Esophagus mucosa (tissue), 1 donor: ENCODE data around the gene SH3PXD2A. TPM values are rescaled to one million over a fixed set of nuclear protein-coding genes. Genes with fewer than 3 reads are reported as not detected.
"Not testable (repeated sequence)": the region's sequence is repeated elsewhere in the genome, so short reads cannot be mapped to it uniquely, and the experiment has no call there.

ENCODE experiments used
- ATAC-seq: fragments of 200-7000 bp; cut with Tn5 transposase; one replicate; pipeline ENCODE4 v1.9.1; 2020
- total RNA-seq: library from RNA; stranded (reverse); gene quantifications from one replicate; pipeline ENCODE4 v1.2.4, GENCODE V29; 2023
- donor health status: DM: yes; HTN: yes; CAD: no.

The SH3PXD2A gene
- total RNA-seq, 1 donor from 2014 or later, result 34.0 TPM

DNA sequence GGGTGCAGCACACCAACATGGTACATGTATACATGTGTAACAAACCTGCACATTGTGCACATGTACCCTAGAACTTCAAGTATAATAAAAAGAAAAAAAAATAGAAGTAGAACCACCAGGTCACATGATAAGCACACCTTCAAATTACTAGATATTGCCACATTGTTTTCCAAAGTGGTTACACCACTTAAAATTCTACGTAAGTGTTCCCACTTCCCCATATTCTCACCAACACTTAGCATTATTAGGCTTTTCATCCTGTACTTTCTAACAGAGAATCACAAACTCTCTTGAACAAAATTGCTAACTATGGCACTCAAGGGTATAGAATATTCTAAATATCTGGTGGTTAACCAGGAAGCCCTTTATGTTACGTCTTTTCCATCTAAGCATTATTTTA lies 22.6 kb downstream of the SH3PXD2A start:
- ATAC-seq, result no peak

DNA sequence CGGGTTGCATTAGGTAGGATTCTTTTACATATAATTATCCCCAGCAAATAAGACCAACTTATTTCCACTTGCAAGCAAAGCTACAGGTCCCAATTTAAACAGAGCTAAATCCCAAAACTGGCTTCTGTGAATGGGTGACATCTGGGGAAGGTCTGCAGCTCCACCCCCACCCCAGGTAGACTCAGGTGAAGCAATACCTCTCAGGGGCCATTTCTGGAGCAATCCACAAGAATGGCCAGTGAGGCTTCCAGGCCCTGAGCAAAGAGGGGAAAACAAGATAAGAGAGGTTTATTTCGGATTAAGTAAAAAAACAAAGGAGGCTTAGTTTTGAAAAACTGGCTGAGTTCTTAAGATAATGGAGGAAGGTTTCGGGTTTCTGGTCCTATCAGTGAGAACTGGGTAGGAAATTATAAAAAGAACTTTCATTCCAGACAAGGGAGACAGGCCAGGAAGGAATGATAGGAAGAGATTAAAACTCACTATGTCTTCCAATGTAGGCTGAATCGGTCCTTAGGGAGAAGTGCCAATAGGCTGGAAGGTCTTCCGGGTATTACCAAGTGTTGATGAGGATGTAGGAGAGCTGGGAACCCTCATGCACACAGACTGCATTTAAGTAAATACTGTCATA lies 25.4 kb downstream of the SH3PXD2A start:
- ATAC-seq, result no peak

DNA sequence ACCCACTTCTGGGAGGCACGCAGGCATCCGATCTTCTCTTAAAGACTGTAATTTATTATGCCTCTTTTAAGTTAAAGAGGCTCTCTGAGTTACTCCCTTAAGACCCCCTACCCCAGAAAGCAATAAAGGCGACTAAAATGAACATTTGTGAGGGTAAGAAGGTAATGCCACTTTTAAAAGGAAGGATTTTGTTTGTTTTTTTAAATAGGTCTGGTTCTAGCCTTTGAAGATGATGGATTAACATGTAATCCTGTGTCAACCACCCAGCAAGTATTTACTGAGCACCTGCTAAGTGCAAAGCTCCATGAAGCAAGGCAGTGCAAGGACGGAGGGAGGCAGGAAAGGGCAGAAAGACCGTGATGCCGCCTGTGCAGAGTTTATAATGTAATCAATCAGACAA lies 26.1 kb downstream of the SH3PXD2A start:
- no peak for ATAC-seq

DNA sequence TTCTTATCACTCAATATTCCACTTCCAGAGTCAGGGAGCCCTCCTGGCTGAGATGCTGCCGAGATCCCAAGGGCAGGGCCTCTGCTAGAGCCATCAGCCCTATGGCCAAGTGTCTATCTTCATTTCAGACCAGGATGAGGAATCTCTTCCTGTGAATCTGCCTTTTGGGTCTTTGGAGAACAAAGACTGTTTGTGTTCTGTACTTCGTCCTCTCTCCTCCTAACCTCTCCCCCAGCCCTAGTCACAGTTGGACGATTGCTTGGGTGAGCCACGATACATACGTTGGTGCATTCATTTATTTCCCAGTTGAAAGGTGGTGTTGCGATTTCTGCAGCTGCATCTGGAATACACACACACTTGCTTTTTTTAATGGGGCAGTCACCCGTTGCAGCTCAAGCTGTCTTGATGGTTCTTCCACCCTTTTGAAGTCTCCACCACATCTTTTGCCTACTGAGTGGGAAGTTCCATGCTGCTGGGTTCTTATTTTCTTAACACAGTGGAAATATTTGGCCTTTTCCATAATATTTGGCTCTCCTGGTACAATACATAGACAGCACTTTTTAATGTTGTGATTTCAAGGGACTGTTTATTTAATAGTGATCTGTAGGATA lies 26.7 kb downstream of the SH3PXD2A start:
- ATAC-seq, result no peak

DNA sequence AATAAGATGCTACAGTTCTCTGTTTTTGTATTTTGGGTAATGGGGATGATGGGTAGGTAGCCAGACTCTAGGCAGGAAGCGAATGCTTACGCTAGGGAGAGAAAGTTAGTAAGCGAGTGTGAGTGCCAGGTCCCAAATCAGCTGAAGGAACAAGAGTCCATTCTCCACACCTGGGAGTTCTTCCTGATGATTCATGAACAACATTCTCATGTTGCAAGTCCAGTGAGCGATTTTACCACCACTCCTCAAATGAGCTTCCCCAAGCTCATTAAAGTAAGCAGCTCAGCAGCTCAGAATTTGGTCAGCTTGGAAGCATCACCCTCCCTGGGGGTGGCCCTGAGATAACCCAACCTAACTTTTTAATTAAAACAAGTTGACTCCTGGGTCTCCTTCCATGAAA lies 27.3 kb downstream of the SH3PXD2A start:
- ATAC-seq, result peak; percentile 74

DNA sequence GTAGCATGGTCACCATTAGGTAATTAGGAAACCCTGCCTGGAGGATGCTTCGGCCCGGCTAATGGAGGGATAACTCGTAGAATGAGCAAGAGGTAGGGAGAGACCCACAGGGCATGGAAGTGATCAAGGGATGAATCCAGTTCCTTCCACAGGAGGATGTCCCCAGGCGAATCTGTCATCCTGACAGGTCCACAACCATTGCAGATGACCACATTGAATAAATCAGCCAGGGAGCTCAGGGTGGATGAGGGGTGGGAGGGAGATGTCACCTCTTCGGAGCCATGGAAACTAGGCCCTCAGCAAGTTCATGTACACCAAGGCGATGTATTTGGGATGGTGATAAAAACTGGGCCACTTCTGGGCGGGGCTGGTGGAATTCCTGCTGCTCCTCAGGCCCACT lies 28.5 kb downstream of the SH3PXD2A start:
- no peak for ATAC-seq

DNA sequence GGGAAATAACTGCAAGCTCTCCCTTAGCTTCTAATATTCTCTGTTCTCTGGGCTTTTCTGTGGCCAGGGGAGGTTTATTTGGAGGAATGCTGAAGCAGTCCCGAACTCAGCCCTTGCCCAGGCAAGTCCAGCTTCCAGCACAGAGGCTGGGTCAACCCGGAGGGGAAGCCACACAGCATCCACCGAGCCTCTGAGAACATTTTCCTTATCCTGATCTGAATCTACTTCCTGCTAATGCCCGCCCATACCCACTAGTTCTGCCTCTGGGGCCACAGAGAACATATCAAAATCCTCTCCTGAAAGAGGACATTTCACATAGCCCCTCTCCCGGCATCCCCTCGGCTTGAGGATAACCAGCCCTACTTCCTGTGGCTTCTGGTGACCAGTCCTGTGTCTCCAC lies 31.1 kb downstream of the SH3PXD2A start:
- no peak for ATAC-seq

DNA sequence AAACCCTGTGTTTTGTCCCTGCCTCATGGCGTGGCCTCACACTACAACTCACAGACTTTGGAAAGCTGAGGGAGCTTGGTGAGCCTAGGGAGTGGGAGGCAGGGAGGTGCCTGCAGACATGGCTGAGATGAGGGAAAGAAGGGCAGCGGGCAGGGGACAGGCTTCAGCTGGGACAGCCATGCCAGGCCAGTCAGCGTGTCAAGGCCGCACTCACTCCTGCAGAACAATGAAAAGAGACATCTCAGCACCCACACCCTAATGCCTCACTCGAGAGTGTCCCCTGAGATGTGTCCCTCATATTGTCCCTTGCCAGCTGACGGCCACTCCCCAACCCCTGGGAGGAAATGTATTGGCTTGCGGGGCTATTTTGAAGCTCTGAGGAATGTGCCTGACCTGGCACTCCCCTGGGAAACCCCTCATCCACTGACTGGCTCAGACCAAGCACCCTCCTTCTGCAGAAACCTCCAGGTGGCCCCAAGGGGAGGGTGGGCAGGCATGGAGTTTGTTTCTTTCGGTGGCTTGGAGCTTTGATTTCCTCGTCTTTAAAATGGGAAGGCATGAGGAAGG lies 31.6 kb downstream of the SH3PXD2A start:
- peak; percentile 47 for ATAC-seq

DNA sequence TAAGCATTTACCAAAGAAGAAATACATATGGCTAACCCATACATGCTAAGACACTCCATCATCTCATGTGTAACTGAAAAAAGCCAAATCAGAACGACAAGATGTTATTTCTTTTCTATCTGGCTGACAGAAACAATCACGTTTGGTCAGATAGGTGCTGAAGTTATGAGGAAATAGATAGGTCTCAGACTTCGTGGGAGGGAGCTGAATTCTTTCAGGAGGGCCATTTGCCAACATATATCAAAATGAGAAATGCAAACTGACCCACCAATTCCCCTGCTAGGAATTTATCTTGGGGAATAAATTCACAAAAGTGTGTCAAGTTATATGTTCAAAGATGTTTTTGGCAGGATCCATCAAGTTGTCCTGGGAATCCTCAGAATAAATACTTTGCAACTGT lies 32.6 kb downstream of the SH3PXD2A start:
- ATAC-seq, result no peak

DNA sequence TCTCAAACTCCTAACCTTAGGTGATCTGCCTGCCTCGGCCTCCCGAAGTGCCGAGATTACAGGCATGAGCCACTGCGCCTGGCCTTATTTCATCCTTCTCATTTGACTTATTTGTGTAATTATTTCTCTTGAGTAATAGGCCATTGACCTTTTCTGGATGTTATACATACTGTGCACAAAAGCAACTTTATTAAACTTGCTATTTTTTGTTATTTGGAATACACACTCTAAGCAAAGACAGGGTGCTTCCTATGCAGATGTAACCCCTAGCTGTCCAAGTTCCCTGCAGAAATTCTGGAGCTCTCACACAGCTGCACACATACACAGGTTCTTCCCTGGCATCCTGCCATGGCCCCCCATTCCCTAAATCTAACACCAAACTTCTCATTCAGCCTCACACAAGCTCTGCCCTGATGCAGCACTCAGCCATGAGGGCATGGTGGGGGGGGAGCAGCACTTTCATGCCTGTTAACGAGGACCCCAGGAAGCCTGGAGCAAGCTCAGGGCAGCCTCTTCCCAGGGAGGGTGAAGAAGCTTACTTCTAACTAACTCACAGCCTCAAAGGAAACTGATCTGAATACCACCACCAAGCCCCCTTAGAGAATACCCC lies 33.2 kb downstream of the SH3PXD2A start:
- no peak for ATAC-seq

DNA sequence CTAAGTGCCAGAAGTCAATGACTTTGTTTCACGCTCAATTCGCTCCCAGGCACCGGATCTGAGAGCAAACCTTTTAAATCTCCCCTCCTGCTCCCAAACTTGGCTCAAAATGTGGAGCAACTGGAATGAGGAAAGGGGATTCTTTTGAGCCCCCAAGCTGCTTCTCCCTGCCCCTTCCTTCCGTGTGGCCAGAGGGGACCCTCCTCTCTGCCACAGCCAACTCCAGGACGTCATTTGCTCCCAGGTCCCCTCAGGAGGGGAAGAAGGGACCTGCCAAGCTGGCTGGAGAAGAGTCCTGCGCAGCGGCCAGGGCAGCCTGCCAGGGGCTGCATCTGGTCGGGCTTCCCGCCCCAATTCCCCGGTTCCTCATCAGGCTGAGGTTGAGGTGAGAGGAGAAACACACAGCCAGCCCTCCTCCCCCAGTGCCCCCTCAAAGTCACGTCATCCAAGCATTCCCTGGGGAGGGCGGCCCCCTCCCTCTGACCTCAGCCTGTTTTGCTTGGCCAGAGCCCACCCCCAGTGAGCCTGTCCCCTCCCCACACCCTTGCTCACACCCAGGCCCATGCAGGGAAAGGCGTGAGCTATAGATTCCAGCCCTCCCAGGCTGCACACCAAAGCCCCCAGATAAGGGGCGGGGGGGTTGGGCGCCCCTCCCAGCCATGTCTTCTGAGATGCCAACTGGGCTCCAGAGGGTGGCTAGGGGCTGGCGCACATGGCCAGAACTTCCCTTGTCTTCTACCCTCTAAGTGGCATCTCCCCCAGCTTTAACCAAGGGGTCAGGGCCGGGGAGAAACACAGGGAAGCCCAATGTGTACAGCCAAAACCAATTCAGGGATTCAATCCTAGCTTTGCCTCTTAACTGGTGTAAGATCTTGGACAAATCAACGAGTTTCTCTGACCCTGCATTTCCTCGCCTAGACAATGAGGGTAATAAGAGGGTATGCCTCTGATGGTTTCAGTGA lies 35.0 kb downstream of the SH3PXD2A start:
- ATAC-seq, result peak; percentile 14

DNA sequence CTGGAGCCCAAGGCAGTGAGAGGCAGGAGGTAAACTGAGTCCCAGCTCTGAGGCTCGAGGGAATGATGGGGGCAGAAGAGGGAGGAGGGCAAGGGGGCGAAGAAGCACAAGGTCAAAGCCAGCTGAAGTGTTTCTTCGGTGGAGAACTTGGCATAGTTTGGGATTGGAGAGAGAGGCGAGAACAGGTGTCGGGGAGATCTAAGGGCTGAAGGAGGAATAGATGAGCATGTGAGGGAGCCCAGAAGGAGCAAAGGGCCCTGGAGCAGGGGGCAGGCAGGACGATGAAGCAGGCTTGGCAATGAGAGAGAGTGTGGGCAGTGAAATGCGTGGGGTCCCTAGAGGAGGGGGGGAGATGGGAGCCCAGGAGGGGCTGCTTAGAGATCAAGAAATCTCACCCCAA lies 35.9 kb downstream of the SH3PXD2A start:
- ATAC-seq, result no peak

DNA sequence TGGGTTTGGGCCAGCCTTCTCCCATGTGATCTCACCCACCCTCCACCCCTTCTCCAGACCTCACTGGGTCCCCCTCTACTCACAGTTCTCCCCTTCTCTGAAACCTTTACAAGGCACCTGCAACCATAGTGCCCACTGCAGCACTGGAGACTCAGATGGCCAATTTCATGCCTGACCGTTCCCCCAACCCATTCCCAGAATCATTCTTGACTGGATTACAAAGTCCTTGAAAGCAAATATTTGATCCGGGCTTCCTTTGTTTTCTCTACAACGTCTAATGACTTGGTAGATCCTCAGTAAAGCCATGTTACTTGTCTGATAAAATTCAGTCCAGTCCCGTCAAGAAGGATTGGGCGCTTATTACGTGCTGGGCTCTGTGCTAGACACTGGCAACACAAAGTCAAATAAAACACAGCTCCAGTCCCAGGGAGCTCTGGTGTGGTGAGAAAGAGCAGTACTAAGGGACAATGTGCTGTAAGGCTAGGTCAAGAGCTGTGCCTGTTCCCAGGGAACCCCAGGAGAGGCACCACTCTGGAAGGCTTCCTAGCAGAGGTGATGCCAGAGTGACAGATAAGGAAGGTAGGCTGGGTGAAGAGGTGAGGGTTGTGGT lies 36.5 kb downstream of the SH3PXD2A start:
- ATAC-seq, result no peak

DNA sequence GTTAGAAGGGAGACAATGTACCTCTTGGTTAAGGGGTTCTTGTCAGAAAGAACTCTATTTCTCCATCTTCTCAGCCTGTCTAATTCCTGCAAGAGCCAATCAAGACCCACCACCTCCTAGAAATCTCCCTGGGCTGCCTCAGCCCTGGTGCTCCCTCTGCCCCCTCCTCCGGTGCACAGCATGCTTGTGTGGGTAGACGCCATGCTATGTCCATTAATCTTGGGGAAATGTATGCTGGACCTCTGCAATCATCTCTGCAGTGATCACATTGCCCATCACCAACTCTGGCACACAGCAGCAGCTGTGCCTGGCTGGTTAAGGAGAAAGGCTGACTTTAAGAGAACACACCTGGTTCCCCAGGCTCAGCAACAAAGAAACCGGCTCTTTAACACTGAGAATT lies 37.3 kb downstream of the SH3PXD2A start:
- no peak for ATAC-seq

DNA sequence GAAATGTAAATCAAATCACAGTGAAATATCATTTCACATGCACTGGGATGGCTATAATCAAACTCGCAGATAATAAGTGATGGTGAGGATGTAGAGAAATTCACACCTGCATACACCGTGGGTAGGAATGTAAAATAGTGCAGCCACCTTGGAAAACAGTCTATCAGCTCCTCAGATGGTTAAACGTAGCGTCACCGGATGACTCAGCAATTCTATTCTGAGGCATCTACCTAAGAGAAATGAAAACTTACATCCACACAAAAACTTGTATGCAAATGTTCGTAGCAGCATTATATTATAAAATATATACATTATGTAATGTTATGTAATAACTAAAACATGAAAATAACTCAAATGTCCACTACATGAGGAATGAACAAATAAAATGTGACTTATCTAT lies 38.9 kb downstream of the SH3PXD2A start:
- ATAC-seq, result no peak

DNA sequence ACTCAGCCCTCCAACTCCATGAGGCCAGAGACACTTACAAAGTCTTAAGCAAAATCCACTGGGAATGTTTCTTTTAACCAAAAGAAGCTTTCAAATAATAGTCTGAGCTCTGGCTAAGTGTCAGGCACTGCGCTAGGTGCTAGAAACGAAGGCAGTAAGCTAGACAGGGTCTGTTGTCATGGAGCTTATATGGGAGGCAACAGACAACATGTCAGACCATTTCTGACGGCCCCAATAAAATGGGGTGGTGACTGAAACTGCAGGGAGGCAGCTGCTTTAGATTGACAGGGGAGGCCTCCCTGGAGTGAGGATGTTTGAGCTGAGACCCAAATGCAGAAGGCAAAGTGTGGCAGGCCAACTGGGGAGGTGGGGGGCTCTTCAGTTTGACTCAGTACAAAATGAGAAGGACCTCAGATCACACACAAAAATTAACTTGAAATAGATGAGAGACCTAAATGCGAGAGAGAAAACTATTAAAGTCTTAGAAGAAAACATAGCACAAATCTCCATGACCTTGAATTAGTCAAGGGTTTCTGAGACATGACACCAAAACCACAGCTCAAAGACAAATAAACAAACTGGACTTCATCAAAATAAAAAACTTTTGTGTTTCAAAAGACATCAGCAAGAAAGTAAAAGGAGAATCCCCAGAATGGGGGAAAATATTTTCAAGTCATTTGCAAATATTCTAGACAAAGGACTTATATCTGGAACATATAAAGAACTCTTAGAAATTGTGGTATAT lies 40.6 kb downstream of the SH3PXD2A start:
- ATAC-seq, result no peak

DNA sequence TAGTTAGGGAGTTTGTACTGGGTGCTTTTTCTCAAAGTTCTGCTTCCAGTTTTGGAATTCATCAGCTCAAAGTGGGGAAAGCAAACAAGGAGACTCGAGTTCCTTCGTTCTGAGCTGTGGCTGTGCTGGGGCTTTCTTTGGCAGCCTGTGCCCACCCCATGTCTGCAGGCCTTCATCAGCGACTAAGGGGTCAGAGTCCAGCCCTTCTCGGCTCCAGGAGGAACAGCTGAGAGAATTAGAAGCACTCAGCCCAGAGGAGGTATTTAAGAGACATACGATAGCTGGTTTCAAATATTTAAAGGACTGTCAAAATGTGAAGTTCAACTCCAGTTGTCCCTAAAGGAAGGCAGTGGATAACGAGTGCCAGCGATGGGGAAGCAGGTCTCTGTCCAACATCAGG lies 41.3 kb downstream of the SH3PXD2A start:
- ATAC-seq, result no peak

DNA sequence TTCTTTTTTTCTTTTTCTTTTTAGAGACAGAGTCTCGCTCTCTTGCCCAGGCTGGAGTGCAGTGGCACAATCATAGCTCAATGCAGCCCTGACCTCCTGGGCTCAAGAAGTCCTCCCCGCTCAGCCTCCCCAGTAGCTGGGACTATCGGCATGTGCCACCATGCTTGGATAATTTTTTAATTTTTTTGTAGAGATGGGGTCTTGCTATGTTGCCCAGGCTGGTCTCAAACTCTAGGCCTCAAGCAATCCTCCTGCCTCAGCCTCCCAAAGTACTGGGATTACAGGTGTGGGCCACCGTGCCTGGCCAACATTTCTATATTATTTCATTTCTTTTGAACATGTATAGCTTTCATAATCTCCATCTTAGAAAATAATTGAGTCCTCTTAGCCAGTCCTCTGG lies 42.1 kb downstream of the SH3PXD2A start:
- not testable (repeated sequence) for ATAC-seq

DNA sequence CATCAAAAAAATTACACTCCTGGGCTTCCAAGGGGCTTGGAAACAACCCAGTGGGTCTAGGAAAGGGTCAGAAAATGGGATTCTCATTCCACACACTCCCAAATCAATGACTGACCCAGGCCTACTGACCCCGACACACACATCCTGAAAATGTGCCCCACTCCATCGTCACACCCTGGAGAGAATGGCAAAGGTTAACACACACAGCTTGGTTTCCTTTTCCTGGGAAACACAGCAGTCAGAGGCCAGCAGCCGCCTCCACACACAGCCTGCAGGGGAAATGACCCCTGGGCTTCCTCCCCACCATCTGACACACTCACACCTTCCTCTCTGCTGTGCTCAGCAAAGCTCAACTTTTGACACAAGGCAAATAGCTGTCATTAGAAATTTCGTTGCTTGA lies 42.9 kb downstream of the SH3PXD2A start:
- no peak for ATAC-seq

DNA sequence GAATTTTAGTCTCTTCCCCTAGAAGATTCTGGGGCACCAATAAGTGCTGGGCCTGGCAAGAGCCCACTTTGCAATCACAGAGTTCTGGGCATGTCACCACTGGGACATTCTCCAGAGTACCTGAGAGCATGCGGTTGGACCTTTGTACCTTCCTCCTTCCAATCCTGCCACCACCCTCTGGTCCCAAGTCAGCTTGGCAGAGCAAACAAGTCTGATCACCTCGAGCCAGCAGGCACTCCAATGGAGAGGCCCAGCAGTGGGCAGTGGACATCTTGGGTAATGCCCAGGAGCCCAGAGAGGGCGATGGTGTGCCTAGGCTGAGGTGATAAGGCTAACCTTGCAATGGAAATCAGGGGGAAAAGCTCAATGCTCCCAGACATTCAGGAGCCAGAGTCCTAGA lies 43.4 kb downstream of the SH3PXD2A start:
- no peak for ATAC-seq

DNA sequence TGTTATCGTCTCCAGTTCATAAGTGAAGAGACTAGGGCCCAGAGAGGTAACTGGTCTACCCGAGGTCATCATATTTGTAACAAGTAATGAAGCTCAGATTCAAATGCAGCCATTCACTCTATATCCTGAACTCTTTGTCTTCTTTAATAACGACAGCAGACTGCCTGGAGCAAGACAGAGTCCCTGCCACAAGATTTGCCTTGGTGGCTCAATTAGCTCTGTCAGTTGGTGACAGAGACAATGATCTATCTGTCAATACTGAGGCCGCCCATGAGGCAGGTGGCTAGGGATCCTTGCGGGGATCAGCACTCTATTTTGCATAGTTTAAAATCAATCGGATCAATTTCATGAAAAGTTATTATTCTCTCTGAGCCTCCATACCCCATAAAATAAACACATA lies 43.9 kb downstream of the SH3PXD2A start:
- ATAC-seq, result no peak

DNA sequence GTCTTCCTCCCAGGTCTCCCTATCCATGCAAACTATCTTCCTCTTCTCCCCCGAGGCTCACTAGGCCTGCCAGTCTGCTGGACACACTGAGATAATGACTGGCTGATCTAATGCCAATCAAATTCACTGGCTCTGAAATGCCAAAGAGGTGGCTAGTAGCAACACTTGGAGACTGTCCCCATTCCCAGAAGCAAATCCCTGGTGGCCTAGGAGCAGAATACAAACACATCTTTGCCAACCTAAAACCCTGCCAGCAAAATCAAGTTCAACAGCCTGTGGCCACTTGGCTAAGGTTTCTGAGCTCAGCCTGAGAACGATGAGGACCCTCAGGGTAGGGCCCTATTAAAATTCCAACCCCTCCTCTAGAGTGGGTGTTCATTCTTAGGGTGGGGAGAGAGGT lies 46.6 kb downstream of the SH3PXD2A start:
- ATAC-seq, result no peak
